ENCODE measurements around the gene GOLGA8B.
"Not testable (repeated sequence)": the region's sequence is repeated elsewhere in the genome, so short reads cannot be mapped to it uniquely, and the experiment has no call there.

GOLGA8B gene, protein sequence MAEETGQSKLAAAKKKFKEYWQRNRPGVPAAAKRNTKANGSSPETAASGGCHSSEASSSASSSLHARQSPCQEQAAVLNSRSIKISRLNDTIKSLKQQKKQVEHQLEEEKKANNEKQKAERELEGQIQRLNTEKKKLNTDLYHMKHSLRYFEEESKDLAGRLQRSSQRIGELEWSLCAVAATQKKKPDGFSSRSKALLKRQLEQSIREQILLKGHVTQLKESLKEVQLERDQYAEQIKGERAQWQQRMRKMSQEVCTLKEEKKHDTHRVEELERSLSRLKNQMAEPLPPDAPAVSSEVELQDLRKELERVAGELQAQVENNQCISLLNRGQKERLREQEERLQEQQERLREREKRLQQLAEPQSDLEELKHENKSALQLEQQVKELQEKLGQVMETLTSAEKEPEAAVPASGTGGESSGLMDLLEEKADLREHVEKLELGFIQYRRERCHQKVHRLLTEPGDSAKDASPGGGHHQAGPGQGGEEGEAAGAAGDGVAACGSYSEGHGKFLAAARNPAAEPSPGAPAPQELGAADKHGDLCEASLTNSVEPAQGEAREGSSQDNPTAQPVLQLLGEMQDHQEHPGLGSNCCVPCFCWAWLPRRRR

GRCh38 chr15:34583399-34584329 lies at the start of gene GOLGA8B:
Gene GOLGA8B, minus strand, starts transcription at chr15:34583651. Its CDS starts 47,739 bp downstream, at chr15:34535912.
- peak; percentile 88 for DNase-seq

- not testable (repeated sequence) for DNase-seq
These were observed 49.7 kb upstream of the GOLGA8B start for GRCh38 chr15:34633165-34633564.

DNA sequence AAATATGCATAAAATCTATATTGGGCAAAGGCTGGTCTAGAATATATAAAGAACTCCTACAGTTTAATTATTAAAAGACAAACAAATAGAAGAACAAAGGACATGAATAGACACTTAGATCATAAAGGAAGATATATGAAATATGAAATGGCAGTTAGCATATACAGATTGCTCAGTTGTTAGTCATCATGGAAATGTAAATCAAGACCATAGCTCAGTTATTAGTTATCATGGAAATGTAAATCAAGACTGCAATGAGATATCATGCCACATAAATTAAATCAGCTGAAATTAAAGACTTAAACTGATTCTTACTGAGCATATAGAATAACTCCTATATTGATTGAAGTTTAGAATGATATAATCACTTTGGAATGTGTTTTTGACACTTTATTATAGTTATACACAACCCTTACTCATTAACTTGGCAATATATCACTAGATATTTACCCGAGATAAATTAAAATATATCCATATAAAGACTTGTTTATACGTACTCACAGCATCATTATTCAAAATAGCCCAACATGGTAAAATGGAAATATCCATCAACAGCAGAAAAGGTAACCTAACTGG lies 45.2 kb upstream of the GOLGA8B start:
- DNase-seq: peak; percentile 5

- no peak for DNase-seq
These were observed 41.6 kb upstream of the GOLGA8B start for GRCh38 chr15:34625007-34625406.

DNA sequence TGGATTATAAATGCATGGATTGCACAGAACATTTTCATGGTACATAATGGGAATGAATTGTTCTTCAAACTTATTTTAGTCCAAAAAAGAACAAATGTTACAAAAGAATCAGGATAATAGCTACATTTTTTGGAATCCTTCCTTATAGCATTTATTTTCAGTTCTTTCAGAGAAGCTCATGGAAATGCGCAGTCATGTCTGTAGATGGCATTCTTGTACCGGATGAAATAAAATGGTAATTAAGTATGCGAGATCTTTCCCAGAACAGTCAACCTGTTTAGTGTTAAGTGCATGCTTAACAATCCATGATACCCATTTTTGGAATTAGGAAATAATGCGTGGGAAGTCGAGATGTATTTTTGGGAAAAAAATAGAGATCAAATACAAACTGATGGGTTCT lies 38.2 kb upstream of the GOLGA8B start:
- DNase-seq: peak; percentile 4

DNA sequence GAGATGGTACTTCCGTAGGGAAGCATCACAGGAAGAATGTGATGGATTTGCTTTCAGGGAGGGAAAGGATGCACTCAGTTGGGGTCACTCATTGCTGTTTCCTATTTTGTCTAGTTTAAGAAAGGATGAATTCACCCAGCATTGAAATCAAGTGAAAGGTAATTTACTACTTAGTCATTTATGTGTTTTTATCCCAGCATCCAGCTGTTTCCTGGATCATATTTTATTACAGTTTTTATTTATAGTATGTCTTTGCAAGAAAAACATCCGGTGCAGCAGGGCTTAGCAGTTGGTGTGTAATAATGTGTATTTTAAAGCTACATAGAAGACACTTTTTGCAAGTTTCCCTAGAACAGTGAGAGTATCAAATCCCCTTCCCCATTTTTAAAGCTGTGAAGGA lies 37.4 kb upstream of the GOLGA8B start:
- DNase-seq: no peak

GRCh38 chr15:34620142-34620541 lies 36.7 kb upstream of the GOLGA8B start:
- no peak for DNase-seq

DNA sequence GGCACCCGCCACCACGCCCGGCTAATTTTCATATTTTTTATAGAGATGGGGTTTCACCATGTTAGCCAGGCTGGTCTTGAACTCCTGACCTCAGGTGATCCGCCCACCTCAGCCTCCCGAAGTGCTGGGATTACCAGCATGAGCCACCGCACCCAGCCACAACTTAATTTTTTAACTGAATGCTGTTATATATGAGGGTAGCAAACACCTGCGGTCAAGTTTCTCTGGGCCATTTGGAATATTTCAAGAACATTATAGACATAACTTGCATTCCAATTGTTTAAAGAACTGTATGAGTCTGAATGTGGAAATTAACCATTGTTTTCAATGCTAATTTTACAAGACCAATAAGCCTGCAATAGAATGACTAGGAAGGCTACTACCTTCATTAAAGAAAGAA lies 35.7 kb upstream of the GOLGA8B start:
- no peak for DNase-seq

DNA sequence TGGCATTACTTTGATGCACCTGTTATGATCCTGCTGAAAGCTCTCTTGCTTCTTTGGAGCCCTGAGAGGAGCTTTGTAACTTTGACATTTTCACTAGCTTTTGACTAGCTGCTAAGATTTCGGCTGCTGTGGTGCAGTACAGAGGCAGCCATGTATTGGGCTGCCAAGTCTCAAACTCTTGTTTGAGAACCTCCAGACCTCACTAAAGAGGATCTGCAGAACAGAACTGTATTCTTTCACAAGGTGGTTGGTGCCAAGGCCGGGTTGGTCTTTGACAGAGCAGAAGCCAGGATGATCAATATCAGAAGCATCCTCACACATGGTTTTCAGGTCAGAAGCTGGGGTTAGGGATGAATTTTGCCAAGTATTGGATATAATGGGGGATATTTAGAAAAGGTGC lies 34.6 kb upstream of the GOLGA8B start:
- no peak for DNase-seq

DNA sequence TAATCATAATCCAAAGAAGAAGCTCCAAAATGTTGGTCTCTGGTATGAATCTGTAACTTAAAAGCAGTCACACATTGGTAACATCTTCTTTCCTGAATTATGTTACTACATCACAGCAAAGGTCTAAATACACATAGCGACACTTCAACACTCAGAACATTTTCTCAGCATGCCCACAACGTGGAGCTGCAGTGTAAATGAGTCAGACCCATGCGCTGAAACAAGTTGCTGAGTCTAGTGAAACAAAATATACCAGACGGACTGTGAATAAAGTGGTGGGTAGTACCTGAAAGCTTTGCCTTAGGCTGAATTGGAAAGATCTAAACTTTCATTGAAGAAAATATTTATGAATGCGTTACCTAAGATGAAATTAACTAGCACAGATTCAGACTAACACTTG lies 33.2 kb upstream of the GOLGA8B start:
- peak; percentile 3 for DNase-seq

DNA sequence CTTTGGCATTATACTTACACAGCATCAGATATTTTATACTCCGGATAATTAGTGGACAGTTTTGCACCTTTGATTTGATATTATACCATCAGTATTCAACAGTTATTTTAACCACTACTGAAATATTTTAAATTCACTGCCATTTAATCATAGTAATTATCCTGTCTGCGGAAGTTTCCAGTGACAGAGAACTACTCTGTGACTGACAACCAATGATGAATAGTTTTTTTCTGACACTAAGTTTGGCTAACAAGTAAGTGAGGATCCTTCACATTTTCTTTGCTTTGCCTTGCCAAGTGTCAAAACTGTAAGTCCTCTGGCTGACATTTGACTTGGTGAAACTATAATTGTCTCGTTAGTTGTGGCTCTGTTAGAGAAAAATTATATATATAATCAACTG lies 30.5 kb upstream of the GOLGA8B start:
- DNase-seq: no peak

DNA sequence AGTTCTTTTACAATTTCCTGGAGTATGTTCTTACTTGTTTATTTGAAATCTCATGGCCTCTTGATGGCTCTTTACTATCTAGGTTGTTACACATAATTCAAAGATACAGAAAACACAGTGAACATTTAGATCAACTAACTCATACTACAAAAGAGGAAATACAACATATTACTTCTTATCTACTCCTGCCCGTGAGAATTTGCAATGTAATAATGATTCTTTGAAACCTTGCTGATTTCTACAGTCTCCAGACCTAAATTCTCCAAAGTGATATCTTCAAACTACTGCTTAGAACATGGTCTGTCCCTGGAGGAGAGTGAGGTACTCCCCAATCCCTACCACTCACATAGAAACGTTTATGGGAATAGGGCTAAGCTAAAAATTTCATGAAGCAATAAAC lies 29.9 kb upstream of the GOLGA8B start:
- DNase-seq: no peak

DNA sequence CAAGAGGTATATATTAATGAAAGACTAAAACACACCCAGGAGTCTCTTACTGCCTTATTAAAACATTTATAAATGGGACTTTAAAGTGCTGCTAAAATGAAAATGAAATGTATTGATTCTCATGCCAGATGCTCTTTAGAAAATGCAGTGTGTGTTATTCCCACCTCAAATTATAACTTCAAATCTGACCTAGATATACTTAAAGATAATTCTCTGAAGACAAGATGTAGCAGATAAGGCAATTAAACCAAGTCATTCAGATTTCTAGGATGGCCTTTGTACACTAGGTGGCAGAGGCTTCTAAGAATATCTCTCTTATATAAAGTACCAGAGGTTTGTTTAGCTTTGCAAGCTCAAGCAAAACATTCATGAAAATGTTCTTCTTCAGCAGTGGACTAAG lies 26.9 kb upstream of the GOLGA8B start:
- DNase-seq: peak; percentile 47

DNA sequence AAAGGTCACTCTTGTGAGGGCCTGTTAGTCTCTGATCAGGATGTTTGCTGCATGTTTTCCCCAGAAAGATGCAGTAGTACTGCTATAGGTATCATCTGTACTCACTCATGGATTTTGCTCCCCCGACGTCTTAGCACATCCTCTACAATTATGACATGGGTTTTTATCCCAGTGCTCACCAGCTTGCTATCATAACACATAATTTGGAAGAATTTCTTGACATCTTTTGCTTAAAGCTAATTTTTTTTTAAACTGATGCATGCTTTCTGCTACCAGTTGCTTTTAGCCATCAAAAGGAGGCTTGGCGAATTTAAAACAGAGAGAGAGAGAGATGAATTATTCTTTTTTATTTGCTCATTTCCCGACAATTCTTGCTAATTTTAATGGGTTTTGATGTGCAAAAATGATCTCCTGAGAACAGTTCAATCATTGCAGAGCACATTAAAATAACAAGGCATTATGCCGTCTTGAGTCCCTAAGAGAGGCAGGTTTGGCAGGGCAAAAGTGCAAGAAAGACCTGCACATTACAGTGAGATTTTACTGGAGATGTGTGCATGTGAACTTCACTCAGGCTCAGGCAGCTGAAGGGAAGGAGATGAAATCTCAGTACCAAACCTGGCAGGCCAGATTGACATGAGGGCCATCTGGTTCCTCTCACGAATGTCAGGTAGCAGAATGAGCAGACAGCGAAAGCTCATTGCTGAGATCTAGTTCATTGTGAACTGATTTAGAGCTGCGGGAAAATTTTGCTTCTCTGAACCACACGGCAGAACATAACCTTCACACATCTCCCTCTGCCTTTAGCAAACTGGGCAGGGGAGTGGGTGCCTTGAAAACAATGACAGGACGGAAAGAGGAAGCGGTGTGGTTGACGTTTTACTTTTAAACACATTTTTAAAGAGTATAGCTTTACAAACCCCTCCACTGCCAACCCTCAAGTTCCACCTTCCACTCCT lies 25.9 kb upstream of the GOLGA8B start:
- no peak for DNase-seq

DNA sequence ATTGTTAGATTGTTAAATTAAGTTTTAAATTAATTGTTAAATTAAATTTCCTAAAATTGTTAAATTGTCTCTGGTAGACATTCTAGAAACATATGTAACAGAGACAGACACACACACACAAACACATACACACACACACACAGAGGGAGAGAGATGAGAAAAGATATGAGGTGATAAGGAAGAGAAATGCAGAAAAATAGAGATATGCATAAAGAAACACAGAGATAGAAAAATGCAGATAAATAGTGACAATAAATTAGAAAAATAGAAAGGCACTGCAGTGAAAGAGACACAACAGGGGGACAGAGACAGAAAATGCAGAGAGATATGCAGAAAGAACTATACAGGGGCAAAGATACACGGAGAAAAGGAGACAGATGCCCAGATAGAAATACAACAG lies 25.1 kb upstream of the GOLGA8B start:
- no peak for DNase-seq

GRCh38 chr15:34607832-34608231 lies 24.4 kb upstream of the GOLGA8B start:
- no peak for DNase-seq

DNA sequence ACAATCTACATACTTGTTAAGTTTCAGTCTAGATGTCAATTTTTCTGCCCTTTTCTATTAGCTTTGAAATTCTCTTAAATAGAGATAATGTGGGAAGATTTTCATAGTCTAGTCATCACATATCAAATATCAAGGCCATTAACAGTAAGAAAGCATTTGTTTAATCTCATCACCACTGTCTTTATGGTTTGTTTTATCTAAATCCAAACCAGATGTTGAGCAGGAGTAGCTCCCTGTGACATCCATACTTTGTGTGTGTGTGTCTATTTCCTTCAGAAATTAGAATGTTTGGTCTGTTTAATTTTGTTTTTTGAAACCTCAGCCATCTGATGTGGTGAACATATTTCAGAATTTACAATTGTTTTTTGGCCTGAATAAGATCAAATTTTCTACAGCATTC lies 23.1 kb upstream of the GOLGA8B start:
- DNase-seq: no peak

DNA sequence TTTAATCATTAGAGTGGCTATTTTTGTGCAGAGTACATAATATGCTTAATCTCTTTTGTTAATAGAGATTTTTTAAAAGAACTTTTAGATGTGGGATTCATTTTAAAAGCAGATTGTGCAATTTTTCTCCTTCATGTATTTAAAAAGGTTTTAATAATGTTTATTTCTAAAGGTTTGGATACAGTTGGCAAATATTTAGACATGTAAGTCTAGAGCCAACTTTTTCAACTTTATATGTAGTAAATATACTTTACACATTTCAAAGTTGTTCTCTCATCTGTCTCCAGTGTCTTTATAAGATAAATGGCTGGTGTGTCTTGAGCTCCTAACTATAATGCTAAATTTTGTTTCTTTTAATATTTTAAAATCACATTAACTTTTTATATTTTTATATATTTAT lies 22.7 kb upstream of the GOLGA8B start:
- no peak for DNase-seq

- DNase-seq: peak; percentile 2
These were observed 19.6 kb upstream of the GOLGA8B start for GRCh38 chr15:34603095-34603494.

DNA sequence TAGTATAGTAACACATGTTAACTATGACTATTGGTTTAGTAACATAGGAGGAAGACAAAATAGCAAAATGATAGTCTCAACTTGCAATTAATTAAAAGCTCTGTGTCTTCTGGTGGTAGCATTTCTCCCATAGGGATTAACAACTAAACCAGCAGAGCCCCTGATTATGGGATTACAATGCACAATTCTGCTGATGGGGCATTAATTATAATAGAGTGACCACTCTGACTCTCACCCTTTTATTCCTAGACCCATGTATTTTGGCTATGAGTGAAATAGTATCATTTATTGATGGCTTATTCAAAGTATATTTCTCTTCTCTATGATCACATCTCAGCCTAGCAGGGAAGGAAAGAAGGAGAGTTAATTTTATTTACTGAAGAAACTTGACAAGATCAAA lies 17.5 kb upstream of the GOLGA8B start:
- no peak for DNase-seq

- no peak for DNase-seq
These were observed 15.5 kb upstream of the GOLGA8B start for GRCh38 chr15:34598799-34599585.

Data from DMS53 (cell line).